ENCODE data around the gene PMEPA1.

PMEPA1 gene

GRCh38 chr20:57711311-57711712 lies 1.5 kb upstream of the PMEPA1 start:
- no peak for DNase-seq

- no peak for DNase-seq
Measured at GRCh38 chr20:57710841-57711240, 1.0 kb upstream of the PMEPA1 start.

GRCh38 chr20:57708694-57709673 lies 831 bp downstream of the PMEPA1 start:
- peak; percentile 63 for DNase-seq

GRCh38 chr20:57707849-57708693 lies 1.7 kb downstream of the PMEPA1 start:
- no peak for DNase-seq

- DNase-seq, result no peak
Measured at GRCh38 chr20:57707320-57707719, 2.5 kb downstream of the PMEPA1 start.

- no peak for DNase-seq
Measured at GRCh38 chr20:57705127-57705899, 4.5 kb downstream of the PMEPA1 start.

- DNase-seq, result no peak
Measured at GRCh38 chr20:57704245-57704644, 5.6 kb downstream of the PMEPA1 start.

- no peak for DNase-seq
Measured at GRCh38 chr20:57703013-57703412, 6.8 kb downstream of the PMEPA1 start.

GRCh38 chr20:57702521-57702920 lies 7.3 kb downstream of the PMEPA1 start:
- DNase-seq, result no peak

GRCh38 chr20:57702091-57702490 lies 7.7 kb downstream of the PMEPA1 start:
- DNase-seq, result no peak

GRCh38 chr20:57701651-57702050 lies 8.2 kb downstream of the PMEPA1 start:
- no peak for DNase-seq

GRCh38 chr20:57701090-57701489 lies 8.7 kb downstream of the PMEPA1 start:
- no peak for DNase-seq

- DNase-seq, result no peak
Measured at GRCh38 chr20:57699395-57699794, 10.4 kb downstream of the PMEPA1 start.

GRCh38 chr20:57698867-57699275 lies 10.9 kb downstream of the PMEPA1 start:
- DNase-seq, result no peak

GRCh38 chr20:57698116-57698866 lies 11.5 kb downstream of the PMEPA1 start:
- peak; percentile 70 for DNase-seq

GRCh38 chr20:57697543-57697942 lies 12.3 kb downstream of the PMEPA1 start:
- DNase-seq, result no peak

- no peak for DNase-seq
Measured at GRCh38 chr20:57696401-57696961, 13.3 kb downstream of the PMEPA1 start.

- no peak for DNase-seq
Measured at GRCh38 chr20:57695940-57696339, 13.9 kb downstream of the PMEPA1 start.

- DNase-seq, result no peak
Measured at GRCh38 chr20:57695012-57695411, 14.8 kb downstream of the PMEPA1 start.

GRCh38 chr20:57694481-57694880 lies 15.3 kb downstream of the PMEPA1 start:
- DNase-seq, result no peak

- DNase-seq, result no peak
Measured at GRCh38 chr20:57693670-57694329, 16.0 kb downstream of the PMEPA1 start.

All from activated CD8-positive, alpha-beta memory T cell treated with anti-CD3 and anti-CD28 coated beads, Interleukin-2, amount 50 U/mL, for 48 hours (primary cell).